K562 (cell line): ENCODE results near the gene MAZ. TPM values are rescaled to one million over a fixed set of nuclear protein-coding genes. Genes with fewer than 3 reads are reported as not detected.

ENCODE experiments used
- CAMTA2 ChIP-seq: fragments of 250-450 bp; sonication (Bioruptor Pico); conservative IDR thresholded peaks from 2 replicates; pipeline ENCODE4 v1.5.1; 2022
- CBX8 ChIP-seq: fragments of 200-600 bp; sonication (generic); IDR thresholded peaks from 2 replicates; pipeline ENCODE4 v1.6.1; 2012; ENCODE audit warnings: borderline replicate concordance, mixed run types, low read depth, mild to moderate bottlenecking, moderate library complexity, mixed read lengths, low read length, control low read depth, inconsistent platforms; ENCODE audit not compliant: poor library complexity, severe bottlenecking; ENCODE audit errors: extremely low read depth
- CUX1 ChIP-seq: fragments of 200-800 bp; sonication (Bioruptor generic); IDR thresholded peaks from 2 replicates; pipeline ENCODE4 v1.6.1; 2016; ENCODE audit warnings: missing genetic modification characterization, missing compliant biosample characterization
- DMBX1 ChIP-seq: fragments of 250-450 bp; sonication (Bioruptor Pico); IDR thresholded peaks from 2 replicates; pipeline ENCODE4 v1.8.0; 2022; ENCODE audit warnings: inconsistent platforms, mild to moderate bottlenecking, moderate library complexity, borderline replicate concordance
- ETS1 ChIP-seq: conservative IDR thresholded peaks from 2 replicates; pipeline ENCODE4 v1.6.1; 2011; ENCODE audit warnings: low read depth, mild to moderate bottlenecking, low read length; ENCODE audit not compliant: control insufficient read depth
- ETS2 ChIP-seq: IDR thresholded peaks from 2 replicates; pipeline ENCODE4 v1.6.1; 2016; ENCODE audit warnings: borderline replicate concordance, missing genetic modification characterization, mild to moderate bottlenecking, moderate library complexity, missing compliant biosample characterization; ENCODE audit not compliant: poor library complexity, severe bottlenecking
- KDM1A ChIP-seq, 2 experiments: fragments of 450-650 bp; IDR thresholded peaks; 2 replicates each; pipeline ENCODE4 v1.6.1; 2016; ENCODE audit warnings: mild to moderate bottlenecking in 2 of 2
- KLF6 ChIP-seq: fragments of 250-450 bp; sonication (Bioruptor Pico); IDR thresholded peaks from 2 replicates; pipeline ENCODE4 v1.4.0; 2020; ENCODE audit warnings: mild to moderate bottlenecking, moderate library complexity, borderline replicate concordance
- NFE2L1 ChIP-seq: fragments of 450-650 bp; IDR thresholded peaks from 2 replicates; pipeline ENCODE4 v1.6.1; 2016; ENCODE audit warnings: missing genetic modification characterization, low read depth, mild to moderate bottlenecking, missing compliant biosample characterization, moderate library complexity, borderline replicate concordance
- TBL1XR1 ChIP-seq, 2 experiments: IDR thresholded peaks; 2 replicates each; pipeline ENCODE4 v1.6.1; 2012; ENCODE audit warnings: improper control_type of control experiment in 2 of 2, low read length in 2 of 2, mild to moderate bottlenecking in 1 of 2
- TCF7 ChIP-seq: sonication (generic); IDR thresholded peaks from 2 replicates; pipeline ENCODE4 v1.6.1; 2016; ENCODE audit warnings: antibody characterized with exemption, borderline replicate concordance
- ZNF311 ChIP-seq: fragments of 250-450 bp; sonication (Bioruptor Pico); IDR thresholded peaks from 2 replicates; pipeline ENCODE4 v1.4.0; 2020; ENCODE audit warnings: mild to moderate bottlenecking, moderate library complexity
- ZNF324 ChIP-seq: fragments of 250-450 bp; sonication (Bioruptor Pico); IDR thresholded peaks from 2 replicates; pipeline ENCODE4 v1.4.0; 2020; ENCODE audit warnings: mild to moderate bottlenecking
- polyA plus RNA-seq, 8 experiments: library from polyadenylated mRNA; depleted of rRNA in 4 of 8; stranded (reverse) in 5 of 8; unstranded in 3 of 8; fragments of >200 nt; fragmentation: Nextera tagmentation in 2 of 8; fragmentation: Illumina TruSeq in 1 of 8; extraction: Ambion mirVana in 2 of 8; extraction: Trizol in 1 of 8; gene quantifications; 2 replicates each; pipeline versions ENCODE4 v1.2.1 to v1.2.3, GENCODE V29; 2011 to 2014; ENCODE audit warnings: inconsistent platforms in 1 of 8, missing spikeins in 1 of 8
- total RNA-seq, 7 experiments: library from RNA; depleted of rRNA in 6 of 7; stranded (reverse); fragments of >200 nt in 6 of 7; fragmentation: Illumina TruSeq in 2 of 7; extraction: Trizol in 2 of 7; gene quantifications; 2 replicates each; pipeline versions ENCODE4 v1.2.1 to v1.2.3, GENCODE V29; 2011 to 2021; ENCODE audit warnings: low replicate concordance in 1 of 7
- TF ChIP-seq, protein P1 (sequence below): fragments of 450-650 bp; IDR thresholded peaks from 2 replicates; pipeline ENCODE4 v1.6.1; 2016; ENCODE audit warnings: borderline replicate concordance

The MAZ gene
- total and polyA plus RNA-seq, 9 of the 15 experiments (the other 6 are each of a cell fraction or from before 2014, with no cell fraction given): 45.4 to 532 (median 250) TPM

DNA sequence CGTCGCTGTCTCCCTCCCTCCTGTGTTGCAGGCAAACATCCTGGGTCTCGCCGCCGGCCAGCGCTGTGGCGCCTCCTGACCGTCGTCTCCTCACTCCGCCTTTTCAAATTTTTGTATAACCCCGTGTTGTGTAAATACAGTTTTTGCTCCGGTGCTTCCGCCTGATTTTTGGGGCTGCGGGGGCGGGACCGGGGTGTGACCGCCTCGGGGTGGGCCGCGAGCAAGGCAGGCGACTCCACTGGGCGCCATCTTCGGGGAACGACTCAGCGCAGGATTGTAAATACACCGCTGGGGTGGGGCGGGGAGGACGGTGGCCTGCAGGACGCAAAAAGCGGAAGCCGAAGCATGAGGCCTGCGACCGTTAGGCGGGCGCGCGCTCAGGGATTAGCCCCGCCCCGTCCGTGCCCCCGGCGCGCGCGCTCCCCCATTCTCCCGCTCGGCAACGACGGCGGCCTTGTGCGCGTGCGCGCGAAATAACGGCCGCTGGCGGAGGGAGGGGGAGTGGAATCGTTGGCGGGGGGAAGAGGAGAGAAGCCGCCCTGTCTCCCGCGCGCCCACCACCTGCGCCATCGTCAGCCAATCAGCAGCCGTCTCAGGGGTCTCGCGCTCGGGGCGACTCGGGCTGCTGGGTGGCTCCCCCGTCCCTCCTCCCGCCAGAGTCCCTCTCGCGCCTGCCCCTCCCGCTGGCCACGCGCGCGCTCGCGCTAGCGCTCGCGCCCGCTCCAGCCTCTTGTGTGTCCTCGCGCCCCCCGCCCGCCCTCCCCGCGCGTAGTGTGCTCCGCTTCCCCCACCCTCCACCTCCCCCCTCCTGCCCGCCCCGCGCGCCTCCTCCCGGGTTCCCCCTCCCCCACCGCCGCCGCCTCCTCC lies 864 bp upstream of the MAZ start (continued):
- TF ChIP-seq CUX1 (no peak; the same call in 1 of the 2 replicates), CBX8 (no peak), TBL1XR1 (IDR thresholded peaks at IDR 0.05; ENCODE audit: low read length in 2 of 2) (peak; percentile 64 to 89; a peak in 3 of 4 replicates), TCF7 (peak; percentile 48; the same call in 1 of the 2 replicates), ZNF324 (peak; percentile 56), DMBX1 (peak; percentile 83), ETS1 (peak; percentile 57; the same call in 1 of the 2 replicates), NFE2L1 (tag) (no peak), ZNF311 (CRISPR knock-in tag) (peak; percentile 80), CAMTA2 (CRISPR knock-in tag) (0 out of 2 replicates have a peak, but pooled peaks have one; percentile 78), KLF6 (peak; percentile 80; the same call in 1 of the 2 replicates), KDM1A (IDR thresholded peaks at IDR 0.05) (peak in 1 of 2 experiments; percentile 17; a peak in 1 of 4 replicates), ETS2 (tag) (no peak)
- TF ChIP-seq, protein P1, sequence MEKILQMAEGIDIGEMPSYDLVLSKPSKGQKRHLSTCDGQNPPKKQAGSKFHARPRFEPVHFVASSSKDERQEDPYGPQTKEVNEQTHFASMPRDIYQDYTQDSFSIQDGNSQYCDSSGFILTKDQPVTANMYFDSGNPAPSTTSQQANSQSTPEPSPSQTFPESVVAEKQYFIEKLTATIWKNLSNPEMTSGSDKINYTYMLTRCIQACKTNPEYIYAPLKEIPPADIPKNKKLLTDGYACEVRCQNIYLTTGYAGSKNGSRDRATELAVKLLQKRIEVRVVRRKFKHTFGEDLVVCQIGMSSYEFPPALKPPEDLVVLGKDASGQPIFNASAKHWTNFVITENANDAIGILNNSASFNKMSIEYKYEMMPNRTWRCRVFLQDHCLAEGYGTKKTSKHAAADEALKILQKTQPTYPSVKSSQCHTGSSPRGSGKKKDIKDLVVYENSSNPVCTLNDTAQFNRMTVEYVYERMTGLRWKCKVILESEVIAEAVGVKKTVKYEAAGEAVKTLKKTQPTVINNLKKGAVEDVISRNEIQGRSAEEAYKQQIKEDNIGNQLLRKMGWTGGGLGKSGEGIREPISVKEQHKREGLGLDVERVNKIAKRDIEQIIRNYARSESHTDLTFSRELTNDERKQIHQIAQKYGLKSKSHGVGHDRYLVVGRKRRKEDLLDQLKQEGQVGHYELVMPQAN: peak; percentile 45; the same call in 1 of the 2 replicates
